NCI-H1105 (cell line): ENCODE data around the gene AP2A1.
"Not testable (repeated sequence)": the region's sequence is repeated elsewhere in the genome, so short reads cannot be mapped to it uniquely, and the experiment has no call there.

ENCODE experiments used
- DNase-seq: peaks from one replicate; lab custom pipeline; 2025; lab: John Stamatoyannopoulos, UW

AP2A1 gene

GRCh38 chr19:49766930-49767299 is at the start of gene AP2A1:
AP2A1 (plus strand) TSS chr19:49767001; CDS start chr19:49767134, 133 bp downstream.
- no peak for DNase-seq

GRCh38 chr19:49718511-49718910 is 48.3 kb upstream of the AP2A1 start:
- no peak for DNase-seq

- no peak for DNase-seq
Measured at GRCh38 chr19:49718991-49719390, 47.8 kb upstream of the AP2A1 start.

GRCh38 chr19:49719420-49719819 is 47.4 kb upstream of the AP2A1 start:
- DNase-seq, result not testable (repeated sequence)

GRCh38 chr19:49727217-49728030 is 39.4 kb upstream of the AP2A1 start:
- no peak for DNase-seq

GRCh38 chr19:49730166-49730565 is 36.6 kb upstream of the AP2A1 start:
- DNase-seq, result no peak

GRCh38 chr19:49738268-49738667 is 28.5 kb upstream of the AP2A1 start:
- no peak for DNase-seq

GRCh38 chr19:49739098-49739497 is 27.7 kb upstream of the AP2A1 start:
- no peak for DNase-seq

- no peak for DNase-seq
Measured at GRCh38 chr19:49739933-49740332, 26.9 kb upstream of the AP2A1 start.

GRCh38 chr19:49741210-49741844 is 25.5 kb upstream of the AP2A1 start:
- DNase-seq, result no peak

GRCh38 chr19:49744946-49745381 is 21.8 kb upstream of the AP2A1 start:
- DNase-seq, result no peak

- DNase-seq, result no peak
Measured at GRCh38 chr19:49746206-49746958, 20.4 kb upstream of the AP2A1 start.

- no peak for DNase-seq
Measured at GRCh38 chr19:49749055-49749716, 17.6 kb upstream of the AP2A1 start.

GRCh38 chr19:49749771-49750170 is 17.0 kb upstream of the AP2A1 start:
- DNase-seq, result no peak

GRCh38 chr19:49752701-49753100 is 14.1 kb upstream of the AP2A1 start:
- DNase-seq, result no peak

GRCh38 chr19:49755956-49756355 is 10.8 kb upstream of the AP2A1 start:
- DNase-seq, result no peak

GRCh38 chr19:49758292-49758691 is 8.5 kb upstream of the AP2A1 start:
- DNase-seq, result no peak

GRCh38 chr19:49761249-49761624 is 5.6 kb upstream of the AP2A1 start:
- DNase-seq, result no peak

GRCh38 chr19:49761625-49762311 is 5.0 kb upstream of the AP2A1 start:
- DNase-seq, result no peak

- no peak for DNase-seq
Measured at GRCh38 chr19:49763230-49763629, 3.6 kb upstream of the AP2A1 start, which contains the start of gene TSKS. TSKS (minus strand) TSS chr19:49763306; CDS start chr19:49763247, 59 bp downstream.

GRCh38 chr19:49764341-49764740 is 2.5 kb upstream of the AP2A1 start:
- no peak for DNase-seq
